Mammary epithelial cell (primary cell): ENCODE results near the gene MYMK.

Experiments
- CTCF ChIP-seq, 2 donors: IDR thresholded peaks in 1 of 2; conservative IDR thresholded peaks in 1 of 2; 2 replicates each; pipeline ENCODE4 v1.5.1; 2011 to 2012; ENCODE audit warnings: inconsistent platforms in 2 of 2, low read length in 2 of 2, mild to moderate bottlenecking in 2 of 2, control low read depth in 1 of 2, low read depth in 1 of 2; ENCODE audit not compliant: insufficient read depth in 1 of 2; ENCODE audit errors: extremely low read depth in 1 of 2
- EZH2 ChIP-seq: IDR thresholded peaks from 2 replicates; pipeline ENCODE4 v1.6.1; 2012; ENCODE audit warnings: low read length, inconsistent platforms, borderline replicate concordance

DNA sequence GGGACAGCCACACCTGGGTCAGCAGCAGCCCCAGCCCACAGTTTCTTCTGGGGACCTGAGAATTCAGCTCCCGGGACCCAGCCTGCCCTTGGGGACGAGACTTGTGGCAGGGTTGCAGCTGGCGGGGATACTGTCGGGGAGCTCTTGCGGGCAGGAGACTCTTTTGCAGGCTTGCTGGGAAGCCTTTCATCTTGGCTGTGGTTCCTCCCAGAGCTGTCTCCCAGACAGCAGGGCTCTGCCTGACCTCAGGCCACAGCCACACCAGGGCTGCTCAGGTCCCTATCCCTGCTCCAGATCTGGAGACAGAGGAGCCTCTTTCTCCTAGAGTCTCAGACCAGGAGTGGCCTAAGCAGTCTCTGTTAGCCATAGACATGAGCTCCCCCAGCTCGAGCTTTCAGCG, 4.7 kb upstream of the MYMK start:
- TF ChIP-seq EZH2: no peak
- no peak for TF ChIP-seq CTCF (conservative IDR thresholded peaks at IDR 0.05 in 1 of 2, IDR thresholded peaks at IDR 0.05 in 1 of 2; ENCODE audit: extremely low read depth in 1 of 2, insufficient read depth in 1 of 2, low read depth in 1 of 2, low read length in 2 of 2)
